GM23338 (cell line): Measurements from ENCODE around the gene WBP2NL. TPM values are rescaled to one million over a fixed set of nuclear protein-coding genes. Genes with fewer than 3 reads are reported as not detected.

Experiments used
- ATAC-seq: fragments of 200-7000 bp; cut with Tn5 transposase; 3 replicates; pipeline ENCODE4 v1.9.1; 2020
- DNase-seq: peaks from one replicate; pipeline ENCODE4 v3.0.0-alpha.2; 2015; ENCODE audit warnings: low spot score
- H2AFZ ChIP-seq: fragments of 200-600 bp; sonication (generic); 2 replicates; pipeline ENCODE4 v1.8.0; 2016; ENCODE audit warnings: antibody characterized with exemption, mild to moderate bottlenecking, moderate library complexity
- H3F3A ChIP-seq: fragments of 200-600 bp; sonication (generic); replicated peaks from 2 replicates; pipeline ENCODE4 v1.8.0; 2017; ENCODE audit warnings: antibody characterized with exemption, mixed run types, low read depth
- H3K27ac ChIP-seq: fragments of 200-600 bp; sonication (generic); 2 replicates; pipeline ENCODE4 v1.6.1; 2016; ENCODE audit warnings: low read depth
- H3K27me3 ChIP-seq: fragments of 200-600 bp; sonication (generic); 2 replicates; pipeline ENCODE4 v1.8.0; 2016; ENCODE audit warnings: mild to moderate bottlenecking, mixed run types, moderate library complexity; ENCODE audit not compliant: insufficient read depth
- H3K36me3 ChIP-seq: fragments of 200-600 bp; sonication (generic); 2 replicates; pipeline ENCODE4 v1.8.0; 2016; ENCODE audit warnings: mild to moderate bottlenecking; ENCODE audit not compliant: insufficient read depth
- H3K4me1 ChIP-seq: fragments of 200-600 bp; sonication (generic); 2 replicates; pipeline ENCODE4 v1.8.0; 2016; ENCODE audit warnings: mild to moderate bottlenecking, moderate library complexity; ENCODE audit not compliant: insufficient read depth
- H3K4me2 ChIP-seq: fragments of 200-600 bp; sonication (generic); 2 replicates; pipeline ENCODE4 v1.7.1; 2017; ENCODE audit warnings: mixed run types
- H3K4me3 ChIP-seq: fragments of 200-600 bp; sonication (generic); 2 replicates; pipeline ENCODE4 v1.6.1; 2016; ENCODE audit warnings: mixed run types
- H3K79me2 ChIP-seq: fragments of 200-600 bp; sonication (generic); replicated peaks from 2 replicates; pipeline ENCODE4 v1.8.0; 2017; ENCODE audit warnings: mild to moderate bottlenecking; ENCODE audit not compliant: insufficient read depth
- H3K9me2 ChIP-seq: fragments of 200-600 bp; sonication (generic); 2 replicates; pipeline ENCODE4 v1.8.0; 2017; ENCODE audit not compliant: insufficient read depth
- H4K20me1 ChIP-seq: fragments of 200-600 bp; sonication (generic); replicated peaks from 2 replicates; pipeline ENCODE4 v1.8.0; 2017; ENCODE audit warnings: mild to moderate bottlenecking; ENCODE audit not compliant: insufficient read depth
- H3K27ac Mint-ChIP-seq: 2 replicates; pipeline ENCODE4 v1.8.0; 2020; ENCODE audit warnings: inconsistent platforms, mild to moderate bottlenecking, moderate library complexity, mixed read lengths
- H3K27me3 Mint-ChIP-seq: 3 replicates; pipeline ENCODE4 v1.8.0; 2022; ENCODE audit warnings: low read depth, mild to moderate bottlenecking, moderate library complexity, mixed read lengths, inconsistent platforms; ENCODE audit not compliant: insufficient read depth, poor library complexity
- H3K36me3 Mint-ChIP-seq: 3 replicates; pipeline ENCODE4 v1.8.0; 2021; ENCODE audit warnings: low read depth, mild to moderate bottlenecking, inconsistent platforms, moderate library complexity, mixed read lengths
- H3K4me1 Mint-ChIP-seq: 3 replicates; pipeline ENCODE4 v1.8.0; 2020; ENCODE audit warnings: mild to moderate bottlenecking, inconsistent platforms, mixed read lengths
- H3K4me3 Mint-ChIP-seq: 3 replicates; pipeline ENCODE4 v1.8.0; 2021; ENCODE audit warnings: moderate library complexity, mild to moderate bottlenecking, inconsistent platforms, mixed read lengths
- H3K9me3 Mint-ChIP-seq: 3 replicates; pipeline ENCODE4 v1.8.0; 2020; ENCODE audit warnings: moderate library complexity, mild to moderate bottlenecking, inconsistent platforms, mixed read lengths
- CREB1 ChIP-seq: fragments of 250-450 bp; sonication (Bioruptor Pico); IDR thresholded peaks from 2 replicates; pipeline ENCODE4 v1.5.0; 2020; ENCODE audit warnings: low read depth, mild to moderate bottlenecking, moderate library complexity
- CTCF ChIP-seq, 2 experiments: fragments of 200-600 bp in 1 of 2; sonication (generic) in 1 of 2; conservative IDR thresholded peaks; 2 replicates each; pipeline versions ENCODE4 v1.5.1 to v1.6.1; 2016 to 2017; ENCODE audit warnings: antibody characterized with exemption in 2 of 2, low read depth in 2 of 2, mild to moderate bottlenecking in 2 of 2, moderate library complexity in 1 of 2
- ETS1 ChIP-seq: IDR thresholded peaks from 2 replicates; pipeline ENCODE4 v1.6.1; 2016; ENCODE audit warnings: antibody characterized with exemption
- EZH2 ChIP-seq: fragments of 200-600 bp; sonication (generic); IDR thresholded peaks from one replicate; pipeline ENCODE4 v1.8.0; 2017; ENCODE audit warnings: antibody characterized with exemption, mild to moderate bottlenecking, low read depth; ENCODE audit not compliant: unreplicated experiment
- JUNB ChIP-seq: IDR thresholded peaks from one replicate; pipeline ENCODE4 v1.6.1; 2016; ENCODE audit warnings: antibody characterized with exemption; ENCODE audit not compliant: unreplicated experiment
- NANOG ChIP-seq: IDR thresholded peaks from 2 replicates; pipeline ENCODE4 v1.6.1; 2016; ENCODE audit warnings: antibody characterized with exemption, borderline replicate concordance
- POLR2AphosphoS5 ChIP-seq: IDR thresholded peaks from 2 replicates; pipeline ENCODE4 v1.6.1; 2016; ENCODE audit warnings: antibody characterized with exemption, low read depth
- STAT1 ChIP-seq: IDR thresholded peaks from one replicate; pipeline ENCODE4 v1.6.1; 2016; ENCODE audit warnings: antibody characterized with exemption; ENCODE audit not compliant: unreplicated experiment
- ZNF114 ChIP-seq: fragments of 250-450 bp; sonication (Bioruptor Pico); IDR thresholded peaks from 2 replicates; pipeline ENCODE4 v1.5.0; 2020; ENCODE audit warnings: mild to moderate bottlenecking, moderate library complexity
- ZNF462 ChIP-seq: fragments of 250-450 bp; sonication (Bioruptor Pico); IDR thresholded peaks from 2 replicates; pipeline ENCODE4 v1.5.0; 2020; ENCODE audit warnings: mild to moderate bottlenecking, moderate library complexity
- polyA plus RNA-seq: library from polyadenylated mRNA; unstranded; fragments of >200 nt; fragmentation: Nextera tagmentation; extraction: Ambion mirVana; gene quantifications from 2 replicates; pipeline ENCODE4 v1.2.1, GENCODE V29; 2016
- total RNA-seq: library from RNA; depleted of rRNA; stranded (reverse); fragments of >200 nt; shearing (Covaris generic); gene quantifications from 2 replicates; pipeline ENCODE4 v1.2.3, GENCODE V29; 2014

The WBP2NL gene
- total and polyA plus RNA-seq, 2 experiments from 2014 or later: 0.14 TPM; not detected in 1

DNA sequence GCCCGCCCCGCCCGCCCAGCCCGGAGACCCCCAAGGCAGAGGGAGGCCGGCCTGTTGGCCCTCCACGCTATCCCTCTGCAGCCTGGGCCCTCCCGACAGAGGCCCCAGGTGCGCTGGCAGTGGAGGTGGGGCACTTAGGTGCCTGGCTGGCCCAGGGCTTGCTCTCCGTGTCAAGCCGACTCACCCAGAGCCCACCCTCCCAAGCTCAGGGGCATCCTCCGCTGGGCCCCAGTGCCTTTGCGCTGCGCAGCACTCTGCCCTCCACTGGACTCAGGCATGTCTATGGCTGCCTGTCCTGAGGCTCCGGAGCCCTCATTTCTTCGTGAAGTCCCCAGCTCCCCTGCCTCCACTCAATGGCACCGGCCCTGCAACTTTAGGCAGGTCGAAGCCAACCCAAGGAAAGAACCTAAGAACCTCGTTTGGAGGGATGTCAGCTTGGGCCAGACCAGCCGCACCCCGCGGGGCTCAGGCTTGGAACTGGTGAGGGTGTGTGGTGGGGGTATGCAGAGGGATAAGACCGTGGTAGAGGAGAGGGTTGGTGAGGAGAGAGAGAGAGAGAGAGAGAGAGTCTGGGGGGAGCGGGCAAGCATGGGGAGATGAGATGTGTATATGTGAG is 40.5 kb upstream of the WBP2NL start:
- no peak for TF ChIP-seq CTCF (conservative IDR thresholded peaks at IDR 0.05; ENCODE audit: low read depth in 2 of 2)

GRCh38 chr22:41963453-41964111 is 35.0 kb upstream of the WBP2NL start:
- H4K20me1 ChIP-seq: no peaks in the 10 kb centered on the region
- no peaks in the 10 kb centered on the region for H3K9me2 ChIP-seq
- Mint-ChIP-seq H3K36me3 (no peaks in the 10 kb centered on the region), H3K9me3 (peaks cover 9% of the 10 kb centered on the region; the same call in 1 of the 3 replicates), H3K27ac (no peak overlapping the region), H3K27me3 (peaks cover 15% of the 10 kb centered on the region), H3K4me1 (peaks cover 17% of the 10 kb centered on the region), H3K4me3 (no peak overlapping the region)
- H3K4me3 ChIP-seq: no peak overlapping the region
- H3K27me3 ChIP-seq: no peaks in the 10 kb centered on the region; the same call in 1 of the 2 replicates
- H3K27ac ChIP-seq: no peak overlapping the region
- no peaks in the 10 kb centered on the region for H3K79me2 ChIP-seq
- DNase-seq: no peak
- no peak overlapping the region for H3K4me2 ChIP-seq
- H2AFZ ChIP-seq: no peak overlapping the region
- H3K4me1 ChIP-seq: no peaks in the 10 kb centered on the region; the same call in 1 of the 2 replicates
- H3F3A ChIP-seq: 0 out of 2 replicates have a peak, but pooled peaks cover 2% of the 10 kb centered on the region
- ATAC-seq: peak; percentile 34
- no peaks in the 10 kb centered on the region for H3K36me3 ChIP-seq
- TF ChIP-seq EZH2 (no peak), ZNF462 (CRISPR knock-in tag) (no peak), NANOG (no peak), ZNF114 (CRISPR knock-in tag) (no peak), CREB1 (CRISPR knock-in tag) (no peak), STAT1 (no peak), JUNB (no peak), ETS1 (no peak), POLR2AphosphoS5 (no peak)

More for the DNA sequence above, 40.5 kb upstream of the WBP2NL start:
- Histone ChIP-seq H3F3A (no peaks in the 10 kb centered on the region), H3K27me3 (peaks cover 3% of the 10 kb centered on the region; the same call in 1 of the 2 replicates), H3K36me3 (no peaks in the 10 kb centered on the region), H3K27ac (no peak overlapping the region), H2AFZ (peak overlapping the region; percentile 96), H3K79me2 (no peaks in the 10 kb centered on the region), H4K20me1 (no peaks in the 10 kb centered on the region), H3K4me2 (peak overlapping the region; percentile 77), H3K9me2 (no peaks in the 10 kb centered on the region), H3K4me3 (peak overlapping the region; percentile 50; the same call in 1 of the 2 replicates), H3K4me1 (peaks cover 3% of the 10 kb centered on the region; the same call in 1 of the 2 replicates)
- Mint-ChIP-seq H3K27ac (no peak overlapping the region), H3K4me1 (peaks cover 7% of the 10 kb centered on the region), H3K36me3 (peaks cover 2% of the 10 kb centered on the region; the same call in 2 of the 3 replicates), H3K4me3 (peak overlapping the region; percentile 55; the same call in 2 of the 3 replicates), H3K27me3 (peaks cover 22% of the 10 kb centered on the region), H3K9me3 (peaks cover 3% of the 10 kb centered on the region; the same call in 2 of the 3 replicates)
- peak; percentile 57 for DNase-seq
- ATAC-seq: peak; percentile 75
